ENCODE data around the gene APPBP2. TPM values are rescaled to one million over a fixed set of nuclear protein-coding genes. Genes with fewer than 3 reads are reported as not detected.

APPBP2 gene
- total and polyA plus RNA-seq, 2 of the 8 experiments (the other 6 are each of a cell fraction or from before 2014, with no cell fraction given): 3.3 to 18.0 TPM

DNA sequence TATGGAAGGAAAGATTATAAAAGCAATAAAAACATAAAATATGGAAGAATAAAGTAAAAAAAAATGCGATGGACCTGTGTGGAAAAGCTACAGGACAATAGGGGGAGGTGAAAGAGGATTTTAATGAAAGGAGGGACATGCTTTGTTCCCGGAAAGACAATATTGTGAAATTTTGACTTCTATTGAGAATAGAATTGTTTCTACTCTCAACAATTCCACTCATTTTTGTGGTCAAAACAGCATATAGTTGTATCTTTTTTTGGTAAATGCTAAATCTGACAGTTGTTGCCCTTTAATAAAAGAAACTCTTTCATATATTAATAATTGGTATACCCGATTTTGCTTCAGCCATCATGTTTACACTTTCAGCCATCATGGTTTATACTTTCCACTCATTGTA, 22.9 kb upstream of the APPBP2 start:
- POLR2A ChIA-PET (ENCODE audit: partially characterized antibody): no interaction called here
- no peaks in the 10 kb centered on the region for H3K79me2 ChIP-seq (ENCODE audit: control insufficient read depth in 1 of 2, insufficient read depth in 2 of 2, low read length in 2 of 2)
- no peak for TF ChIP-seq TAF1 (IDR thresholded peaks at IDR 0.05; ENCODE audit: low read depth, low read length)
- TF ChIP-seq, protein P1, sequence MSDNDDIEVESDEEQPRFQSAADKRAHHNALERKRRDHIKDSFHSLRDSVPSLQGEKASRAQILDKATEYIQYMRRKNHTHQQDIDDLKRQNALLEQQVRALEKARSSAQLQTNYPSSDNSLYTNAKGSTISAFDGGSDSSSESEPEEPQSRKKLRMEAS (IDR thresholded peaks at IDR 0.05): no peak

More for the DNA sequence above, 22.9 kb upstream of the APPBP2 start:
- DNase-seq (ENCODE audit: low read depth in 1 of 2, low spot score in 2 of 2) (no peak), FAIRE-seq (no peak)
- H3K18ac ChIP-seq (ENCODE audit: extremely low read depth, low read length): no peak overlapping the region
- H3K4ac ChIP-seq (replicated peaks; ENCODE audit: insufficient read length, low read depth, low read length): no peak overlapping the region
- no peak overlapping the region for H3K4me3 ChIP-seq (ENCODE audit: extremely low read depth in 1 of 4, insufficient read depth in 2 of 4, low read depth in 3 of 4, low read length in 4 of 4)
- no peak overlapping the region for H2AK5ac ChIP-seq (ENCODE audit: low read depth, low read length)
- WGBS, 2 experiments (ENCODE audit: extremely low coverage in 1 of 2, insufficient coverage in 1 of 2, insufficient read length in 1 of 2, insufficient replicate concordance in 2 of 2, low coverage in 1 of 2, low lambda C conversion rate in 2 of 2, missing lambda C conversion rate in 1 of 2): 88 to 100% methylated on average over 1 to 3 of the region's 3 CpGs
- H4K8ac ChIP-seq (ENCODE audit: extremely low read depth, insufficient read depth, low read length): no peak overlapping the region
- H2BK15ac ChIP-seq (ENCODE audit: low read length): no peak overlapping the region
- H2BK20ac ChIP-seq (ENCODE audit: low read length): no peak overlapping the region
- no peak overlapping the region for H2BK120ac ChIP-seq (replicated peaks; ENCODE audit: low read depth, low read length)
- no peaks in the 10 kb centered on the region for H3K23me2 ChIP-seq (ENCODE audit: low read depth, low read length)
- H3K36me3 ChIP-seq (ENCODE audit: control insufficient read depth in 2 of 4, insufficient read depth in 4 of 4, low read length in 3 of 4): no peaks in the 10 kb centered on the region
- no peak overlapping the region for H3K27ac ChIP-seq (ENCODE audit: low read depth, low read length)
- no peaks in the 10 kb centered on the region for H3K79me1 ChIP-seq (ENCODE audit: low read depth, low read length)
- no peak overlapping the region for H2AFZ ChIP-seq (ENCODE audit: low read length)
- no peak overlapping the region for H3K4me2 ChIP-seq (ENCODE audit: insufficient read depth in 1 of 2, low read depth in 2 of 2, low read length in 2 of 2)
- no peak overlapping the region for H3K23ac ChIP-seq (ENCODE audit: insufficient read length)
- H3K27me3 ChIP-seq (replicated peaks in 1 of 4; ENCODE audit: control insufficient read depth in 3 of 4, extremely low read depth in 1 of 4, insufficient read depth in 3 of 4, low read length in 3 of 4): no peaks in the 10 kb centered on the region
- H3K56ac ChIP-seq (replicated peaks; ENCODE audit: insufficient read length, low read depth, low read length): no peak overlapping the region
- no peak overlapping the region for H2BK5ac ChIP-seq (ENCODE audit: low read depth, low read length)
- no peak overlapping the region for H4K5ac ChIP-seq (ENCODE audit: insufficient read length, low read depth, low read length)
- no peak overlapping the region for H3K9ac ChIP-seq (replicated peaks in 1 of 4; ENCODE audit: extremely low read depth in 1 of 4, low read depth in 3 of 4, low read length in 3 of 4)
- H2BK12ac ChIP-seq (ENCODE audit: low read depth, low read length): no peak overlapping the region
- no peaks in the 10 kb centered on the region for H4K20me1 ChIP-seq (replicated peaks in 1 of 2; ENCODE audit: control insufficient read depth in 1 of 2, insufficient read depth in 2 of 2, low read length in 2 of 2)
- H3K4me1 ChIP-seq (replicated peaks in 1 of 4; ENCODE audit: control insufficient read depth in 3 of 4, insufficient read depth in 4 of 4, low read length in 3 of 4): no peaks in the 10 kb centered on the region
- H4K91ac ChIP-seq (replicated peaks; ENCODE audit: insufficient read length, low read length): no peak overlapping the region
- H3K14ac ChIP-seq (ENCODE audit: insufficient read length): no peak overlapping the region
- no peaks in the 10 kb centered on the region; a peak in 2 of 4 replicates for H3K9me3 ChIP-seq (ENCODE audit: insufficient read depth in 2 of 2, low read depth in 1 of 2, low read length in 1 of 2)
- CTCF ChIA-PET (ENCODE audit: partially characterized antibody): interaction anchor here (5.3 kb wide), 1 partner anchor 21 kb away, joined by 18 read pairs; no protein-coding TSS in a partner anchor

Measured in H1 (cell line).